ENCODE data around the gene CNTNAP2. TPM values are rescaled to one million over a fixed set of nuclear protein-coding genes. Genes with fewer than 3 reads are reported as not detected.

The CNTNAP2 gene
- total and polyA plus RNA-seq, 2 of the 13 experiments (the other 11 are each of a cell fraction or from before 2014, with no cell fraction given), result 0.40 to 0.42 TPM

GRCh38 chr7:146713205-146713604, 596.6 kb downstream of the CNTNAP2 start:
- no peaks in the 10 kb centered on the region for H3K4me1 ChIP-seq (ENCODE audit: insufficient read depth, low read length)
- H4K20me1 ChIP-seq (ENCODE audit: insufficient read depth, low read length), result no peaks in the 10 kb centered on the region
- intact Hi-C loops (cut with micrococcal nuclease; ENCODE audit: unreplicated experiment), result no loop called here
- peaks cover 82% of the 10 kb centered on the region for H3K9me3 ChIP-seq (ENCODE audit: low read length)
- H3K4me3 ChIP-seq (replicated peaks in 1 of 3; ENCODE audit: insufficient read depth in 1 of 3, low read depth in 2 of 3, low read length in 3 of 3), result no peak overlapping the region
- H3K9ac ChIP-seq (ENCODE audit: insufficient read depth, low read depth, low read length), result no peak overlapping the region
- TF ChIP-seq FOXA3 (CRISPR knock-in tag; IDR thresholded peaks at IDR 0.05) (no peak), MXD1 (CRISPR knock-in tag; IDR thresholded peaks at IDR 0.05) (no peak), TOE1 (CRISPR knock-in tag; IDR thresholded peaks at IDR 0.05) (no peak), NCOA5 (CRISPR knock-in tag; IDR thresholded peaks at IDR 0.05) (no peak), ASH2L (IDR thresholded peaks at IDR 0.05; ENCODE audit: insufficient read length, low read depth, low read length) (no peak), ZNF12 (CRISPR knock-in tag; IDR thresholded peaks at IDR 0.05) (no peak), PAF1 (CRISPR knock-in tag; IDR thresholded peaks at IDR 0.05) (no peak), ZNF180 (CRISPR knock-in tag; IDR thresholded peaks at IDR 0.05; ENCODE audit: borderline replicate concordance, low read depth) (no peak), MEIS2 (CRISPR knock-in tag; IDR thresholded peaks at IDR 0.05) (no peak), ZBTB46 (CRISPR knock-in tag; IDR thresholded peaks at IDR 0.05; ENCODE audit: borderline replicate concordance) (no peak)
- TF ChIP-seq, protein P1, sequence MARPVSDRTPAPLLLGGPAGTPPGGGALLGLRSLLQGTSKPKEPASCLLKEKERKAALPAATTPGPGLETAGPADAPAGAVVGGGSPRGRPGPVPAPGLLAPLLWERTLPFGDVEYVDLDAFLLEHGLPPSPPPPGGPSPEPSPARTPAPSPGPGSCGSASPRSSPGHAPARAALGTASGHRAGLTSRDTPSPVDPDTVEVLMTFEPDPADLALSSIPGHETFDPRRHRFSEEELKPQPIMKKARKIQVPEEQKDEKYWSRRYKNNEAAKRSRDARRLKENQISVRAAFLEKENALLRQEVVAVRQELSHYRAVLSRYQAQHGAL (CRISPR knock-in tag; IDR thresholded peaks at IDR 0.05; ENCODE audit: not compliant biosample characterization), result no peak
- FAIRE-seq (no peak), ATAC-seq (no peak), DNase-seq (ENCODE audit: low spot score) (no peak)
- ChIA-PET CTCF (ENCODE audit: low intra/inter-chr PET ratio, low total read pairs) (no interaction called here), POLR2A (no interaction called here)
- in situ Hi-C loops (cut with HindIII; ENCODE audit: extremely low pct_ligation_motif_present, low pct_unique_long_range_greater_than_20kb), result no loop called here
- no TSS peak for BruUV-seq (replicated peaks)
- no peak overlapping the region for H3K4me2 ChIP-seq (ENCODE audit: low read depth, low read length)
- H3K27me3 ChIP-seq (ENCODE audit: control insufficient read depth in 1 of 2, insufficient read depth in 2 of 2, low read length in 2 of 2), result no peaks in the 10 kb centered on the region
- no peak overlapping the region for H2AFZ ChIP-seq (ENCODE audit: low read length)
- no peak overlapping the region for H3K27ac ChIP-seq (ENCODE audit: extremely low read length, insufficient read depth, low read length)
- 42% methylated on average over 1 of the region's 1 CpG for WGBS (ENCODE audit: low lambda C conversion rate)
- H3K79me2 ChIP-seq (ENCODE audit: insufficient read depth, low read length), result no peaks in the 10 kb centered on the region
- H3K36me3 ChIP-seq (replicated peaks in 1 of 2; ENCODE audit: control insufficient read depth in 1 of 2, insufficient read depth in 2 of 2, low read length in 2 of 2), result no peaks in the 10 kb centered on the region
